OCI-LY3 (cell line): Measurements from ENCODE around the gene P3H1.
"Not testable (repeated sequence)": the region's sequence is repeated elsewhere in the genome, so short reads cannot be mapped to it uniquely, and the experiment has no call there.

Source experiments
- H2AFZ ChIP-seq: fragments of 200-600, 300-600 bp; shearing (Covaris generic); 2 replicates; pipeline ENCODE4 v1.6.0; 2014; ENCODE audit warnings: antibody characterized with exemption, low read depth, low read length
- H3K27ac ChIP-seq: fragments of 200-600, 300-600 bp; sonication (generic); 2 replicates; pipeline ENCODE4 v1.5.1; 2014; ENCODE audit warnings: mild to moderate bottlenecking, low read length, moderate library complexity, mixed read lengths
- H3K27me3 ChIP-seq: fragments of 200-600, 300-600 bp; sonication (generic); 2 replicates; pipeline ENCODE4 v1.6.1; 2014; ENCODE audit warnings: low read depth, low read length, mixed read lengths
- H3K36me3 ChIP-seq: fragments of 200-600, 300-600 bp; sonication (generic); replicated peaks from 2 replicates; pipeline ENCODE3; 2014; ENCODE audit warnings: low read depth, low read length, mixed read lengths
- H3K4me1 ChIP-seq: fragments of 300-600, 200-600 bp; sonication (generic); 2 replicates; pipeline ENCODE4 v1.6.1; 2014; ENCODE audit warnings: low read length, mixed read lengths
- H3K4me2 ChIP-seq: fragments of 200-600, 300-600 bp; sonication (generic); 2 replicates; pipeline ENCODE4 v1.6.1; 2014; ENCODE audit warnings: low read length, mixed read lengths
- H3K4me3 ChIP-seq: fragments of 300-600, 200-600 bp; sonication (generic); 2 replicates; pipeline ENCODE4 v1.5.1; 2014; ENCODE audit warnings: antibody characterized with exemption, mild to moderate bottlenecking, low read length, moderate library complexity
- H3K79me2 ChIP-seq: fragments of 300-600, 200-600 bp; shearing (Covaris generic); 2 replicates; pipeline ENCODE4 v1.6.1; 2014; ENCODE audit warnings: mild to moderate bottlenecking, low read length, mixed read lengths
- H3K9ac ChIP-seq: fragments of 300-600, 200-600 bp; shearing (Covaris generic); 2 replicates; pipeline ENCODE4 v1.6.0; 2014; ENCODE audit warnings: mild to moderate bottlenecking, low read length, moderate library complexity
- H3K9me3 ChIP-seq: fragments of 200-600, 300-600 bp; shearing (Covaris generic); 2 replicates; pipeline ENCODE4 v1.6.1; 2014; ENCODE audit warnings: low read length, mixed read lengths; ENCODE audit not compliant: insufficient read depth
- H4K20me1 ChIP-seq: fragments of 200-600, 300-600 bp; sonication (generic); 2 replicates; pipeline ENCODE4 v1.6.1; 2016; ENCODE audit warnings: low read length, mixed read lengths; ENCODE audit not compliant: insufficient read depth
- CTCF ChIP-seq: fragments of 200-600, 300-600 bp; sonication (generic); IDR thresholded peaks from 2 replicates; pipeline ENCODE4 v1.5.1; 2014; ENCODE audit warnings: antibody characterized with exemption, low read length, low read depth
- EZH2phosphoT487 ChIP-seq: fragments of 200-600 bp; shearing (Covaris generic); IDR thresholded peaks from 2 replicates; pipeline ENCODE4 v1.6.1; 2018; ENCODE audit warnings: antibody characterized with exemption, mixed run types, low read depth

The P3H1 gene

GRCh38 chr1:42752284-42752683, 14.5 kb downstream of the P3H1 start:
- H3K27ac ChIP-seq: no peak overlapping the region
- peaks cover 20% of the 10 kb centered on the region for H3K36me3 ChIP-seq
- H3K27me3 ChIP-seq: no peaks in the 10 kb centered on the region
- no peaks in the 10 kb centered on the region for H4K20me1 ChIP-seq
- TF ChIP-seq CTCF: no peak
- TF ChIP-seq EZH2phosphoT487: no peak
- H3K9me3 ChIP-seq: no peaks in the 10 kb centered on the region
- H3K4me1 ChIP-seq: no peaks in the 10 kb centered on the region
- H3K9ac ChIP-seq: no peak overlapping the region
- no peak overlapping the region for H3K4me2 ChIP-seq
- no peak overlapping the region for H3K4me3 ChIP-seq
- H2AFZ ChIP-seq: no peak overlapping the region
- no peaks in the 10 kb centered on the region for H3K79me2 ChIP-seq

GRCh38 chr1:42751511-42752070, 15.2 kb downstream of the P3H1 start:
- H3K79me2 ChIP-seq, H2AFZ ChIP-seq, H3K4me2 ChIP-seq, H3K9me3 ChIP-seq, H3K27ac ChIP-seq, H4K20me1 ChIP-seq, H3K4me1 ChIP-seq, H3K27me3 ChIP-seq, H3K9ac ChIP-seq, H3K4me3 ChIP-seq: not testable (repeated sequence)
- peaks cover 20% of the 10 kb centered on the region for H3K36me3 ChIP-seq

- no peak for TF ChIP-seq CTCF
- TF ChIP-seq EZH2phosphoT487: no peak
- Histone ChIP-seq H3K4me2 (no peak overlapping the region), H3K36me3 (peaks cover 23% of the 10 kb centered on the region), H3K4me1 (no peaks in the 10 kb centered on the region), H2AFZ (no peak overlapping the region), H3K9me3 (no peaks in the 10 kb centered on the region), H4K20me1 (no peaks in the 10 kb centered on the region), H3K27me3 (no peaks in the 10 kb centered on the region), H3K9ac (no peak overlapping the region), H3K27ac (no peak overlapping the region), H3K79me2 (no peaks in the 10 kb centered on the region), H3K4me3 (no peak overlapping the region)
Measured at GRCh38 chr1:42750041-42750440, 16.8 kb downstream of the P3H1 start.

GRCh38 chr1:42748461-42749410, 18.1 kb downstream of the P3H1 start:
- no peaks in the 10 kb centered on the region for H3K27me3 ChIP-seq
- no peak overlapping the region for H2AFZ ChIP-seq
- no peak for TF ChIP-seq EZH2phosphoT487
- TF ChIP-seq CTCF: no peak
- H3K9me3 ChIP-seq: no peaks in the 10 kb centered on the region
- H4K20me1 ChIP-seq: no peaks in the 10 kb centered on the region
- no peak overlapping the region for H3K4me2 ChIP-seq
- H3K9ac ChIP-seq: no peak overlapping the region
- peaks cover 23% of the 10 kb centered on the region for H3K36me3 ChIP-seq
- no peak overlapping the region for H3K4me3 ChIP-seq
- no peak overlapping the region for H3K27ac ChIP-seq
- no peaks in the 10 kb centered on the region for H3K4me1 ChIP-seq
- H3K79me2 ChIP-seq: no peaks in the 10 kb centered on the region
